GM23338 (cell line): ENCODE measurements around the gene SETMAR. TPM values are rescaled to one million over a fixed set of nuclear protein-coding genes. Genes with fewer than 3 reads are reported as not detected.

ENCODE experiments used
- ATAC-seq: fragments of 200-7000 bp; cut with Tn5 transposase; 3 replicates; pipeline ENCODE4 v1.9.1; 2020
- DNase-seq: peaks from one replicate; pipeline ENCODE4 v3.0.0-alpha.2; 2015; ENCODE audit warnings: low spot score
- H2AFZ ChIP-seq: fragments of 200-600 bp; sonication (generic); 2 replicates; pipeline ENCODE4 v1.8.0; 2016; ENCODE audit warnings: antibody characterized with exemption, mild to moderate bottlenecking, moderate library complexity
- H3F3A ChIP-seq: fragments of 200-600 bp; sonication (generic); replicated peaks from 2 replicates; pipeline ENCODE4 v1.8.0; 2017; ENCODE audit warnings: antibody characterized with exemption, mixed run types, low read depth
- H3K27ac ChIP-seq: fragments of 200-600 bp; sonication (generic); 2 replicates; pipeline ENCODE4 v1.6.1; 2016; ENCODE audit warnings: low read depth
- H3K27me3 ChIP-seq: fragments of 200-600 bp; sonication (generic); 2 replicates; pipeline ENCODE4 v1.8.0; 2016; ENCODE audit warnings: mild to moderate bottlenecking, mixed run types, moderate library complexity; ENCODE audit not compliant: insufficient read depth
- H3K36me3 ChIP-seq: fragments of 200-600 bp; sonication (generic); 2 replicates; pipeline ENCODE4 v1.8.0; 2016; ENCODE audit warnings: mild to moderate bottlenecking; ENCODE audit not compliant: insufficient read depth
- H3K4me1 ChIP-seq: fragments of 200-600 bp; sonication (generic); 2 replicates; pipeline ENCODE4 v1.8.0; 2016; ENCODE audit warnings: mild to moderate bottlenecking, moderate library complexity; ENCODE audit not compliant: insufficient read depth
- H3K4me2 ChIP-seq: fragments of 200-600 bp; sonication (generic); 2 replicates; pipeline ENCODE4 v1.7.1; 2017; ENCODE audit warnings: mixed run types
- H3K4me3 ChIP-seq: fragments of 200-600 bp; sonication (generic); 2 replicates; pipeline ENCODE4 v1.6.1; 2016; ENCODE audit warnings: mixed run types
- H3K79me2 ChIP-seq: fragments of 200-600 bp; sonication (generic); replicated peaks from 2 replicates; pipeline ENCODE4 v1.8.0; 2017; ENCODE audit warnings: mild to moderate bottlenecking; ENCODE audit not compliant: insufficient read depth
- H3K9me2 ChIP-seq: fragments of 200-600 bp; sonication (generic); 2 replicates; pipeline ENCODE4 v1.8.0; 2017; ENCODE audit not compliant: insufficient read depth
- H4K20me1 ChIP-seq: fragments of 200-600 bp; sonication (generic); replicated peaks from 2 replicates; pipeline ENCODE4 v1.8.0; 2017; ENCODE audit warnings: mild to moderate bottlenecking; ENCODE audit not compliant: insufficient read depth
- H3K27ac Mint-ChIP-seq: 2 replicates; pipeline ENCODE4 v1.8.0; 2020; ENCODE audit warnings: inconsistent platforms, mild to moderate bottlenecking, moderate library complexity, mixed read lengths
- H3K27me3 Mint-ChIP-seq: 3 replicates; pipeline ENCODE4 v1.8.0; 2022; ENCODE audit warnings: low read depth, mild to moderate bottlenecking, moderate library complexity, mixed read lengths, inconsistent platforms; ENCODE audit not compliant: insufficient read depth, poor library complexity
- H3K36me3 Mint-ChIP-seq: 3 replicates; pipeline ENCODE4 v1.8.0; 2021; ENCODE audit warnings: low read depth, mild to moderate bottlenecking, inconsistent platforms, moderate library complexity, mixed read lengths
- H3K4me1 Mint-ChIP-seq: 3 replicates; pipeline ENCODE4 v1.8.0; 2020; ENCODE audit warnings: mild to moderate bottlenecking, inconsistent platforms, mixed read lengths
- H3K4me3 Mint-ChIP-seq: 3 replicates; pipeline ENCODE4 v1.8.0; 2021; ENCODE audit warnings: moderate library complexity, mild to moderate bottlenecking, inconsistent platforms, mixed read lengths
- H3K9me3 Mint-ChIP-seq: 3 replicates; pipeline ENCODE4 v1.8.0; 2020; ENCODE audit warnings: moderate library complexity, mild to moderate bottlenecking, inconsistent platforms, mixed read lengths
- CREB1 ChIP-seq: fragments of 250-450 bp; sonication (Bioruptor Pico); IDR thresholded peaks from 2 replicates; pipeline ENCODE4 v1.5.0; 2020; ENCODE audit warnings: low read depth, mild to moderate bottlenecking, moderate library complexity
- EZH2 ChIP-seq: fragments of 200-600 bp; sonication (generic); IDR thresholded peaks from one replicate; pipeline ENCODE4 v1.8.0; 2017; ENCODE audit warnings: antibody characterized with exemption, mild to moderate bottlenecking, low read depth; ENCODE audit not compliant: unreplicated experiment
- EZH2phosphoT487 ChIP-seq: fragments of 200-600 bp; sonication (generic); IDR thresholded peaks from one replicate; pipeline ENCODE4 v1.8.1; 2018; ENCODE audit warnings: antibody characterized with exemption; ENCODE audit not compliant: unreplicated experiment
- JUNB ChIP-seq: IDR thresholded peaks from one replicate; pipeline ENCODE4 v1.6.1; 2016; ENCODE audit warnings: antibody characterized with exemption; ENCODE audit not compliant: unreplicated experiment
- NANOG ChIP-seq: IDR thresholded peaks from 2 replicates; pipeline ENCODE4 v1.6.1; 2016; ENCODE audit warnings: antibody characterized with exemption, borderline replicate concordance
- POLR2AphosphoS5 ChIP-seq: IDR thresholded peaks from 2 replicates; pipeline ENCODE4 v1.6.1; 2016; ENCODE audit warnings: antibody characterized with exemption, low read depth
- STAT1 ChIP-seq: IDR thresholded peaks from one replicate; pipeline ENCODE4 v1.6.1; 2016; ENCODE audit warnings: antibody characterized with exemption; ENCODE audit not compliant: unreplicated experiment
- ZNF114 ChIP-seq: fragments of 250-450 bp; sonication (Bioruptor Pico); IDR thresholded peaks from 2 replicates; pipeline ENCODE4 v1.5.0; 2020; ENCODE audit warnings: mild to moderate bottlenecking, moderate library complexity
- ZNF331 ChIP-seq: fragments of 250-450 bp; sonication (Bioruptor Pico); IDR thresholded peaks from 2 replicates; pipeline ENCODE4 v1.5.0; 2020; ENCODE audit warnings: low read depth, mild to moderate bottlenecking, moderate library complexity
- polyA plus RNA-seq: library from polyadenylated mRNA; unstranded; fragments of >200 nt; fragmentation: Nextera tagmentation; extraction: Ambion mirVana; gene quantifications from 2 replicates; pipeline ENCODE4 v1.2.1, GENCODE V29; 2016
- total RNA-seq: library from RNA; depleted of rRNA; stranded (reverse); fragments of >200 nt; shearing (Covaris generic); gene quantifications from 2 replicates; pipeline ENCODE4 v1.2.3, GENCODE V29; 2014
- TF ChIP-seq, protein P1 (sequence below): IDR thresholded peaks from one replicate; pipeline ENCODE4 v1.6.1; 2018; ENCODE audit warnings: antibody characterized with exemption; ENCODE audit not compliant: unreplicated experiment
- TF ChIP-seq, protein P2 (sequence below), 2 experiments: fragments of 200-600 bp in 1 of 2; sonication (generic) in 1 of 2; conservative IDR thresholded peaks; 2 replicates each; pipeline versions ENCODE4 v1.5.1 to v1.6.1; 2016 to 2017; ENCODE audit warnings: antibody characterized with exemption in 2 of 2, low read depth in 2 of 2, mild to moderate bottlenecking in 2 of 2, moderate library complexity in 1 of 2
- TF ChIP-seq, protein P3 (sequence below): IDR thresholded peaks from 2 replicates; pipeline ENCODE4 v1.6.1; 2016; ENCODE audit warnings: antibody characterized with exemption
- TF ChIP-seq, protein P4 (sequence below): fragments of 250-450 bp; sonication (Bioruptor Pico); IDR thresholded peaks from 2 replicates; pipeline ENCODE4 v1.5.0; 2020; ENCODE audit warnings: mild to moderate bottlenecking, moderate library complexity

The SETMAR gene
- total and polyA plus RNA-seq, 2 experiments from 2014 or later, result 11.2 to 19.8 TPM

DNA sequence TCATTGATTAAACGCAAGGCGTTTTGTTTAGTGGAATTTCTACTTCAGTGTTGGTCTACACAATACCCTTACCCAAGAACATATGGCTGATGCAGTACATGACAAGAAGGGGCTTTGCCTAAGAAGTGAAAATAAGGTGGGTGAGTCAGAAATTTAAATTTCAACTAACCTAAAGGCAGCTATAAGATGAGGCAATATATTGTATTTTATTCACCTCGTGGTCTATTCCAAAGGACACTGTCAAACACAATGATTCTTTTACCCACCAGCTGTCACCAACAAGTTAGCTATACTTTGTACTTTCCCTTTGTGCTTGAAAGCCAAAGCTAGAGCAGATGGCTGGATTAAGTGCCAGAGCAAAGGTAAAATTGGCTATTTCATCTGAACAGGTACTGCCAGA, 10.9 kb upstream of the SETMAR start:
- no peak for ATAC-seq
- Histone ChIP-seq H3K4me3 (no peak overlapping the region), H3K9me2 (no peaks in the 10 kb centered on the region), H3K4me2 (no peak overlapping the region), H3K79me2 (no peaks in the 10 kb centered on the region), H2AFZ (no peak overlapping the region), H3F3A (no peaks in the 10 kb centered on the region), H3K4me1 (no peaks in the 10 kb centered on the region), H4K20me1 (no peaks in the 10 kb centered on the region), H3K27me3 (no peaks in the 10 kb centered on the region), H3K36me3 (no peaks in the 10 kb centered on the region), H3K27ac (no peak overlapping the region)
- Mint-ChIP-seq H3K27me3 (no peaks in the 10 kb centered on the region), H3K9me3 (no peaks in the 10 kb centered on the region), H3K4me3 (no peak overlapping the region), H3K27ac (no peak overlapping the region), H3K4me1 (peaks cover 7% of the 10 kb centered on the region; the same call in 2 of the 3 replicates), H3K36me3 (no peaks in the 10 kb centered on the region)
- DNase-seq, result no peak
- TF ChIP-seq, protein P1, sequence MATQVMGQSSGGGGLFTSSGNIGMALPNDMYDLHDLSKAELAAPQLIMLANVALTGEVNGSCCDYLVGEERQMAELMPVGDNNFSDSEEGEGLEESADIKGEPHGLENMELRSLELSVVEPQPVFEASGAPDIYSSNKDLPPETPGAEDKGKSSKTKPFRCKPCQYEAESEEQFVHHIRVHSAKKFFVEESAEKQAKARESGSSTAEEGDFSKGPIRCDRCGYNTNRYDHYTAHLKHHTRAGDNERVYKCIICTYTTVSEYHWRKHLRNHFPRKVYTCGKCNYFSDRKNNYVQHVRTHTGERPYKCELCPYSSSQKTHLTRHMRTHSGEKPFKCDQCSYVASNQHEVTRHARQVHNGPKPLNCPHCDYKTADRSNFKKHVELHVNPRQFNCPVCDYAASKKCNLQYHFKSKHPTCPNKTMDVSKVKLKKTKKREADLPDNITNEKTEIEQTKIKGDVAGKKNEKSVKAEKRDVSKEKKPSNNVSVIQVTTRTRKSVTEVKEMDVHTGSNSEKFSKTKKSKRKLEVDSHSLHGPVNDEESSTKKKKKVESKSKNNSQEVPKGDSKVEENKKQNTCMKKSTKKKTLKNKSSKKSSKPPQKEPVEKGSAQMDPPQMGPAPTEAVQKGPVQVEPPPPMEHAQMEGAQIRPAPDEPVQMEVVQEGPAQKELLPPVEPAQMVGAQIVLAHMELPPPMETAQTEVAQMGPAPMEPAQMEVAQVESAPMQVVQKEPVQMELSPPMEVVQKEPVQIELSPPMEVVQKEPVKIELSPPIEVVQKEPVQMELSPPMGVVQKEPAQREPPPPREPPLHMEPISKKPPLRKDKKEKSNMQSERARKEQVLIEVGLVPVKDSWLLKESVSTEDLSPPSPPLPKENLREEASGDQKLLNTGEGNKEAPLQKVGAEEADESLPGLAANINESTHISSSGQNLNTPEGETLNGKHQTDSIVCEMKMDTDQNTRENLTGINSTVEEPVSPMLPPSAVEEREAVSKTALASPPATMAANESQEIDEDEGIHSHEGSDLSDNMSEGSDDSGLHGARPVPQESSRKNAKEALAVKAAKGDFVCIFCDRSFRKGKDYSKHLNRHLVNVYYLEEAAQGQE, result no peak
- TF ChIP-seq EZH2phosphoT487 (no peak), JUNB (no peak), NANOG (no peak), ZNF331 (no peak), ZNF114 (CRISPR knock-in tag) (no peak), EZH2 (no peak), POLR2AphosphoS5 (no peak), STAT1 (no peak), CREB1 (CRISPR knock-in tag) (no peak)
- TF ChIP-seq, protein P2, sequence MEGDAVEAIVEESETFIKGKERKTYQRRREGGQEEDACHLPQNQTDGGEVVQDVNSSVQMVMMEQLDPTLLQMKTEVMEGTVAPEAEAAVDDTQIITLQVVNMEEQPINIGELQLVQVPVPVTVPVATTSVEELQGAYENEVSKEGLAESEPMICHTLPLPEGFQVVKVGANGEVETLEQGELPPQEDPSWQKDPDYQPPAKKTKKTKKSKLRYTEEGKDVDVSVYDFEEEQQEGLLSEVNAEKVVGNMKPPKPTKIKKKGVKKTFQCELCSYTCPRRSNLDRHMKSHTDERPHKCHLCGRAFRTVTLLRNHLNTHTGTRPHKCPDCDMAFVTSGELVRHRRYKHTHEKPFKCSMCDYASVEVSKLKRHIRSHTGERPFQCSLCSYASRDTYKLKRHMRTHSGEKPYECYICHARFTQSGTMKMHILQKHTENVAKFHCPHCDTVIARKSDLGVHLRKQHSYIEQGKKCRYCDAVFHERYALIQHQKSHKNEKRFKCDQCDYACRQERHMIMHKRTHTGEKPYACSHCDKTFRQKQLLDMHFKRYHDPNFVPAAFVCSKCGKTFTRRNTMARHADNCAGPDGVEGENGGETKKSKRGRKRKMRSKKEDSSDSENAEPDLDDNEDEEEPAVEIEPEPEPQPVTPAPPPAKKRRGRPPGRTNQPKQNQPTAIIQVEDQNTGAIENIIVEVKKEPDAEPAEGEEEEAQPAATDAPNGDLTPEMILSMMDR (conservative IDR thresholded peaks at IDR 0.05; ENCODE audit: low read depth in 2 of 2), result no peak
- TF ChIP-seq, protein P3, sequence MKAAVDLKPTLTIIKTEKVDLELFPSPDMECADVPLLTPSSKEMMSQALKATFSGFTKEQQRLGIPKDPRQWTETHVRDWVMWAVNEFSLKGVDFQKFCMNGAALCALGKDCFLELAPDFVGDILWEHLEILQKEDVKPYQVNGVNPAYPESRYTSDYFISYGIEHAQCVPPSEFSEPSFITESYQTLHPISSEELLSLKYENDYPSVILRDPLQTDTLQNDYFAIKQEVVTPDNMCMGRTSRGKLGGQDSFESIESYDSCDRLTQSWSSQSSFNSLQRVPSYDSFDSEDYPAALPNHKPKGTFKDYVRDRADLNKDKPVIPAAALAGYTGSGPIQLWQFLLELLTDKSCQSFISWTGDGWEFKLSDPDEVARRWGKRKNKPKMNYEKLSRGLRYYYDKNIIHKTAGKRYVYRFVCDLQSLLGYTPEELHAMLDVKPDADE, result no peak
- TF ChIP-seq, protein P4, sequence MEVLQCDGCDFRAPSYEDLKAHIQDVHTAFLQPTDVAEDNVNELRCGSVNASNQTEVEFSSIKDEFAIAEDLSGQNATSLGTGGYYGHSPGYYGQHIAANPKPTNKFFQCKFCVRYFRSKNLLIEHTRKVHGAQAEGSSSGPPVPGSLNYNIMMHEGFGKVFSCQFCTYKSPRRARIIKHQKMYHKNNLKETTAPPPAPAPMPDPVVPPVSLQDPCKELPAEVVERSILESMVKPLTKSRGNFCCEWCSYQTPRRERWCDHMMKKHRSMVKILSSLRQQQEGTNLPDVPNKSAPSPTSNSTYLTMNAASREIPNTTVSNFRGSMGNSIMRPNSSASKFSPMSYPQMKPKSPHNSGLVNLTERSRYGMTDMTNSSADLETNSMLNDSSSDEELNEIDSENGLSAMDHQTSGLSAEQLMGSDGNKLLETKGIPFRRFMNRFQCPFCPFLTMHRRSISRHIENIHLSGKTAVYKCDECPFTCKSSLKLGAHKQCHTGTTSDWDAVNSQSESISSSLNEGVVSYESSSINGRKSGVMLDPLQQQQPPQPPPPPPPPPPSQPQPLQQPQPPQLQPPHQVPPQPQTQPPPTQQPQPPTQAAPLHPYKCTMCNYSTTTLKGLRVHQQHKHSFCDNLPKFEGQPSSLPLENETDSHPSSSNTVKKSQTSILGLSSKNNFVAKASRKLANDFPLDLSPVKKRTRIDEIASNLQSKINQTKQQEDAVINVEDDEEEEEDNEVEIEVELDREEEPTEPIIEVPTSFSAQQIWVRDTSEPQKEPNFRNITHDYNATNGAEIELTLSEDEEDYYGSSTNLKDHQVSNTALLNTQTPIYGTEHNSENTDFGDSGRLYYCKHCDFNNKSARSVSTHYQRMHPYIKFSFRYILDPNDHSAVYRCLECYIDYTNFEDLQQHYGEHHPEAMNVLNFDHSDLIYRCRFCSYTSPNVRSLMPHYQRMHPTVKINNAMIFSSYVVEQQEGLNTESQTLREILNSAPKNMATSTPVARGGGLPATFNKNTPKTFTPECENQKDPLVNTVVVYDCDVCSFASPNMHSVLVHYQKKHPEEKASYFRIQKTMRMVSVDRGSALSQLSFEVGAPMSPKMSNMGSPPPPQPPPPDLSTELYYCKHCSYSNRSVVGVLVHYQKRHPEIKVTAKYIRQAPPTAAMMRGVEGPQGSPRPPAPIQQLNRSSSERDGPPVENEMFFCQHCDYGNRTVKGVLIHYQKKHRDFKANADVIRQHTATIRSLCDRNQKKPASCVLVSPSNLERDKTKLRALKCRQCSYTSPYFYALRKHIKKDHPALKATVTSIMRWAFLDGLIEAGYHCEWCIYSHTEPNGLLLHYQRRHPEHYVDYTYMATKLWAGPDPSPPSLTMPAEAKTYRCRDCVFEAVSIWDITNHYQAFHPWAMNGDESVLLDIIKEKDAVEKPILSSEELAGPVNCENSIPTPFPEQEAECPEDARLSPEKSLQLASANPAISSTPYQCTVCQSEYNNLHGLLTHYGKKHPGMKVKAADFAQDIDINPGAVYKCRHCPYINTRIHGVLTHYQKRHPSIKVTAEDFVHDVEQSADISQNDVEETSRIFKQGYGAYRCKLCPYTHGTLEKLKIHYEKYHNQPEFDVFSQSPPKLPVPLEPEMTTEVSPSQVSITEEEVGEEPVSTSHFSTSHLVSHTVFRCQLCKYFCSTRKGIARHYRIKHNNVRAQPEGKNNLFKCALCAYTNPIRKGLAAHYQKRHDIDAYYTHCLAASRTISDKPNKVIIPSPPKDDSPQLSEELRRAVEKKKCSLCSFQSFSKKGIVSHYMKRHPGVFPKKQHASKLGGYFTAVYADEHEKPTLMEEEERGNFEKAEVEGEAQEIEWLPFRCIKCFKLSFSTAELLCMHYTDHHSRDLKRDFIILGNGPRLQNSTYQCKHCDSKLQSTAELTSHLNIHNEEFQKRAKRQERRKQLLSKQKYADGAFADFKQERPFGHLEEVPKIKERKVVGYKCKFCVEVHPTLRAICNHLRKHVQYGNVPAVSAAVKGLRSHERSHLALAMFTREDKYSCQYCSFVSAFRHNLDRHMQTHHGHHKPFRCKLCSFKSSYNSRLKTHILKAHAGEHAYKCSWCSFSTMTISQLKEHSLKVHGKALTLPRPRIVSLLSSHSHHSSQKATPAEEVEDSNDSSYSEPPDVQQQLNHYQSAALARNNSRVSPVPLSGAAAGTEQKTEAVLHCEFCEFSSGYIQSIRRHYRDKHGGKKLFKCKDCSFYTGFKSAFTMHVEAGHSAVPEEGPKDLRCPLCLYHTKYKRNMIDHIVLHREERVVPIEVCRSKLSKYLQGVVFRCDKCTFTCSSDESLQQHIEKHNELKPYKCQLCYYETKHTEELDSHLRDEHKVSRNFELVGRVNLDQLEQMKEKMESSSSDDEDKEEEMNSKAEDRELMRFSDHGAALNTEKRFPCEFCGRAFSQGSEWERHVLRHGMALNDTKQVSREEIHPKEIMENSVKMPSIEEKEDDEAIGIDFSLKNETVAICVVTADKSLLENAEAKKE, result no peak
